Esophagus muscularis mucosa (tissue), 4 donors: ENCODE measurements around the gene GJA4. TPM values are rescaled to one million over a fixed set of nuclear protein-coding genes. Genes with fewer than 3 reads are reported as not detected.

Experiments
- DNase-seq: peaks from one replicate; pipeline ENCODE4 v3.0.0-alpha.2; 2017; ENCODE audit errors: extremely low spot score
- H3K27ac ChIP-seq, 4 donors: fragments of 200-600 bp; sonication (generic); replicated peaks in 1 of 4; 1 replicate in 3 of 4; 2 replicates in 1 of 4; pipeline ENCODE4 v1.5.1; 2016 to 2019; ENCODE audit warnings: mild to moderate bottlenecking in 1 of 4
- H3K27me3 ChIP-seq, 4 donors: fragments of 200-600 bp; sonication (generic); one replicate each; pipeline versions ENCODE4 v1.5.1 to v1.6.0; 2016 to 2019
- H3K36me3 ChIP-seq, 4 donors: fragments of 200-600 bp; sonication (generic); one replicate each; pipeline ENCODE4 v1.5.1; 2016 to 2019
- H3K4me1 ChIP-seq, 4 donors: fragments of 200-600 bp; sonication (generic); one replicate each; pipeline ENCODE4 v1.5.1; 2016 to 2019
- H3K4me3 ChIP-seq, 4 donors: fragments of 200-600 bp; sonication (generic); 1 replicate in 2 of 4; 2 replicates in 2 of 4; pipeline ENCODE4 v1.5.1; 2016 to 2019; ENCODE audit warnings: mild to moderate bottlenecking in 4 of 4, moderate library complexity in 1 of 4
- H3K9me3 ChIP-seq, 4 donors: fragments of 200-600 bp; sonication (generic); 1 replicate in 3 of 4; 2 replicates in 1 of 4; pipeline ENCODE4 v1.5.1; 2016 to 2019
- CTCF ChIP-seq, 3 experiments: fragments of 200-600 bp in 2 of 3; fragments of 450-650 bp in 1 of 3; sonication (generic) in 2 of 3; IDR thresholded peaks; one replicate each; pipeline ENCODE4 v1.5.1; 2017 to 2019; ENCODE audit warnings: antibody characterized with exemption in 3 of 3, mild to moderate bottlenecking in 2 of 3, moderate library complexity in 1 of 3
- EP300 ChIP-seq: sonication (generic); formaldehyde crosslinking; IDR thresholded peaks from one replicate; pipeline ENCODE4 v1.6.1; 2017; ENCODE audit warnings: antibody characterized with exemption
- POLR2A ChIP-seq: fragments of 450-650 bp; IDR thresholded peaks from one replicate; pipeline ENCODE4 v1.6.1; 2017; ENCODE audit warnings: antibody characterized with exemption, moderate library complexity, mild to moderate bottlenecking, low read depth
- POLR2AphosphoS5 ChIP-seq, 2 donors: sonication (generic); formaldehyde crosslinking; IDR thresholded peaks; one replicate each; pipeline ENCODE4 v1.6.1; 2017; ENCODE audit warnings: antibody characterized with exemption in 2 of 2
- WGBS: methylation state at CpG from one replicate; pipeline ENCODE4 v1.1.5; 2018; 5-methylcytosine and 5-hydroxymethylcytosine counted together
- intact Hi-C: fragments of 100-400 bp; cut with DNase I; formaldehyde crosslinking; loops from one replicate; pipeline ENCODE4 v1.15.1; 2023
- total RNA-seq, 4 donors: library from RNA; depleted of rRNA; stranded (reverse); fragments of >200 nt; gene quantifications; one replicate each; pipeline versions ENCODE4 v1.1.0 to v1.2.1, GENCODE V29; 2016

The GJA4 gene
- total RNA-seq, 4 donors from 2014 or later: 5.8 to 41.0 (median 28.0) TPM

GRCh38 chr1:34796990-34797389 lies 4.2 kb downstream of the GJA4 start:
- no peak for DNase-seq
- Histone ChIP-seq H3K27ac (peak overlapping the region in 1 of 4 donors; percentile 30), H3K36me3 (peaks cover 0 to 40% (median 27%) of the 10 kb centered on the region in 4 donors), H3K4me1 (peaks cover 4 to 13% (median 10%) of the 10 kb centered on the region in 4 donors), H3K4me3 (peak overlapping the region; percentile 16 to 57 (median 45)), H3K9me3 (no peaks in the 10 kb centered on the region), H3K27me3 (peaks cover 0 to 33% (median 4%) of the 10 kb centered on the region in 4 donors)
- no peak for TF ChIP-seq CTCF (IDR thresholded peaks at IDR 0.05)
- no peak for TF ChIP-seq POLR2AphosphoS5 (IDR thresholded peaks at IDR 0.05)
- TF ChIP-seq POLR2A: no peak
- TF ChIP-seq EP300: no peak
- intact Hi-C loops: no loop called here
- 77% methylated on average over 6 of the region's 6 CpGs for WGBS

DNA sequence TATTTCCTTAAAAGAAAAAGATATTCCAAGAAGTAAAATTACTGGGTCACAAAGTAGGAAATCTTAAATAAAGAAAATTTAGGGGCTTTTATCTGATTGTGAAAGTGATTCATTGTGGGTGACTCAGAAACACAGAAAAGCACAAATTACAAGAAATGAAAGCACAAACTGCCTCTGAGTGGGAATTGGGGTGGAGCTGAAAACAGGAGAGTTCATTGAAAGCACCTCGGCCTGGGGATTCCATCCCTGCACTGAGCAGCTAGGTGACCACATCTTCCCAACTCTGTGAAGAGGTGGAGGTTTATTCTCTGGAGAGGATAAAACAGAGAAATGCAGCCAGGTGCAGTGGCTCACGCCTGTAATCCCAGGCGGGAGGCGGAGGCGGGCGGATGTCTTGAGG lies 7.4 kb downstream of the GJA4 start:
- intact Hi-C loops: no loop called here
- Histone ChIP-seq H3K4me1 (no peaks in the 10 kb centered on the region), H3K9me3 (peaks cover 0 to 9% (median 0%) of the 10 kb centered on the region in 4 donors), H3K4me3 (no peak overlapping the region), H3K27ac (no peak overlapping the region), H3K27me3 (peaks cover 0 to 2% (median 0%) of the 10 kb centered on the region in 4 donors), H3K36me3 (peaks cover 0 to 26% (median 15%) of the 10 kb centered on the region in 4 donors)
- DNase-seq: no peak
- TF ChIP-seq POLR2AphosphoS5 (IDR thresholded peaks at IDR 0.05) (no peak), POLR2A (no peak), EP300 (no peak), CTCF (IDR thresholded peaks at IDR 0.05) (no peak)
- WGBS: 77% methylated on average over 6 of the region's 6 CpGs

DNA sequence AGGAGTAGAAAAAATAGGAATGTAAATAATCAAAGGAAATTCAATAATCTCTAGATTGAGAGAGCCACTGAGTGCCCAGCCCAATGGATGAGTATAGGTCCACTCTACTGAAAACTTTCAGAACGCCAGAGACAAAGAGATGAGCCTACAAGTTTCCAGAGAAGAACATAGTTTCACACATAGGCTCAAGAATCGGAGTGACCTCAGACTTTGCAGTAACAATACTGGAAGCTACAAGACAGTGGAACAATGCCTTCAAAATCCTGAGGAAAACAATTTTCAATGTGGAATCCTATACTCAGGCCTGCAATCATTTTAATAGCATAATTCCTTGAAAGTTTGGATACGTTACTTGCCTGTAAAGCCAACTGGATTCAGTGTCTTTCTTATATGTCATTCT lies 11.0 kb downstream of the GJA4 start:
- intact Hi-C loops: no loop called here
- DNase-seq: peak; percentile 24
- no peak overlapping the region for H3K27ac ChIP-seq
- no peak for TF ChIP-seq CTCF (IDR thresholded peaks at IDR 0.05)
- TF ChIP-seq EP300: no peak
- no peak for TF ChIP-seq POLR2A
- no peak for TF ChIP-seq POLR2AphosphoS5 (IDR thresholded peaks at IDR 0.05)
- peaks cover 0 to 9% (median 0%) of the 10 kb centered on the region in 4 donors for H3K9me3 ChIP-seq
- no peak overlapping the region for H3K4me3 ChIP-seq
- H3K27me3 ChIP-seq: no peaks in the 10 kb centered on the region
- H3K4me1 ChIP-seq: no peaks in the 10 kb centered on the region
- WGBS: 99% methylated on average over 3 of the region's 3 CpGs
- H3K36me3 ChIP-seq: no peaks in the 10 kb centered on the region

- Histone ChIP-seq H3K9me3 (peaks cover 0 to 9% (median 0%) of the 10 kb centered on the region in 4 donors), H3K36me3 (no peaks in the 10 kb centered on the region), H3K4me3 (no peak overlapping the region), H3K27ac (no peak overlapping the region), H3K27me3 (no peaks in the 10 kb centered on the region), H3K4me1 (no peaks in the 10 kb centered on the region)
- intact Hi-C loops: no loop called here
- WGBS: 61% methylated on average over 3 of the region's 3 CpGs
- DNase-seq: peak; percentile 50
- TF ChIP-seq CTCF (IDR thresholded peaks at IDR 0.05): no peak
- no peak for TF ChIP-seq POLR2A
Observed at GRCh38 chr1:34806396-34806795, 13.6 kb downstream of the GJA4 start.
